ENCODE results near the gene CRYBB2.
"Not testable (repeated sequence)": the region's sequence is repeated elsewhere in the genome, so short reads cannot be mapped to it uniquely, and the experiment has no call there.

The CRYBB2 gene, protein sequence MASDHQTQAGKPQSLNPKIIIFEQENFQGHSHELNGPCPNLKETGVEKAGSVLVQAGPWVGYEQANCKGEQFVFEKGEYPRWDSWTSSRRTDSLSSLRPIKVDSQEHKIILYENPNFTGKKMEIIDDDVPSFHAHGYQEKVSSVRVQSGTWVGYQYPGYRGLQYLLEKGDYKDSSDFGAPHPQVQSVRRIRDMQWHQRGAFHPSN

DNA sequence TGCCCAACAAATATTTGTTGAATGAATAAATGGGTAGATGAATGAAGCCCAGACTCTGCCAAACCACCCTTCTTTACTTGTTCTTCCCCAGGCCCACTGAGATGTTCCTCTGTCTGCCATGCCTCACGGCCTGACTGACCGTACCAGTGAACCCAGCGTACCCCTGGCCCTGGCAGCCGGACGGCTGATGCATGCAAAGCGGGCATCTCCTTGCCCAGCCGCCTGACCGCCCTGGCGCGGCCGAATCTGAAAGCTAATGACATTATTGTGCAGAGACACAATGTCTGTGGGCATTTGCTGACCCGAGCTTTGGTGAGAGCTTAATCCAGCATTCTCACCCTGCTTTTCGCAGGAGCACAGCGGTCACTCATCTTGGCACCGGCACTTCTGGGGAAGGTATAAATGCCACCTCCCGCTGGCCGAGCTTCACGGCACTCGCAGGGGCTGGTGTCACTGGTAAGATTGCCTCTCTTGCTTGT is at the start of gene CRYBB2:
Gene CRYBB2 (plus strand): TSS at position 429 of the 479 bp plus-strand sequence. CDS start 1,791 bp downstream, outside the sequence.
- DNase-seq (ENCODE audit: low read depth in 2 of 2), result no peak

DNA sequence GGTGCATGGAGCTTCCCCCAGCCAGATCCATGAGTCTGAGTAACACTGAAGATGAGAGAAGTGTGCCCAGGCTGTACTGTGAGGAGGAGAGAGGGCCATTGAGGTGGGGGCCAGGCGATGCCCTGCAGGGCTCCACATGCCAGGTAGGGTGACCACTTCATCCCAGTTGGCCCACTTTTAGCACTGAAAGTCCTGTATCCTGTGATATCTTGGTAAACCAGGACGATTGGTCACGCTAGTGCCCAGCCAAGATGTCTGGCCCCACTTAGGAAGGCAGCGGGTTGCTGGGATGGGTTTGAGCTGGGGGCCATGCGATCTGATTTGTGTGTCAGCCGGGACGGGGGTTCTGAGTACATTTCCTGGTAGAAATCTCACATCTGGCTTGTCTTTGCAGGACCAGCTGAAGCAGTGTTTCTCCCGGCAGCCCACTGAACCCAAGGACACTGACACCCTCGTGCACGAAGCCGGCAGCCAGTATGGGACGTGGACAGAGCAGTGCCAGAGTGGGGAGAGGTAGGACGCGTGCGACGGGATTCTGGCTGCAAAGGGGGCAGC is 48.9 kb upstream of the CRYBB2 start:
- no peak for DNase-seq (ENCODE audit: low read depth in 2 of 2)

DNA sequence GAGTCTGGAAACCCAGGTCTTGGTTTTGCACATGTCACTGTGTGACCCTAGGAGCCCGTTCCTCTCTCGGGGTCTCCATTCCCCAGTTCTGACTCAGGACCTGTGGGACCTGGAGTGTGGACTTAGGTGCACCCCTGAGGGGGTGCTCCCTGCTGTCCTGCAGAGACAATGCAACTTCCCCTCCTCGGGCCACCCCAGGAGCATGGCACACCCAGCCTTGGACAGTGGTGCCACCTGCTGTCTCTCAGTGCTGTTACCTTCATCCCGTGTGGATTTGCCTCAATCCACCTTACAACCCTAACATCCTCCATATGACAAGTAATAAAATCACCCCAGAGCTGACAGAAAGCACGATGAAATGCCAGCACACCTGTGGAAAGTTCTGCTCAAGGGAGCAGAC is 47.3 kb upstream of the CRYBB2 start:
- DNase-seq (ENCODE audit: low read depth in 2 of 2), result no peak

DNA sequence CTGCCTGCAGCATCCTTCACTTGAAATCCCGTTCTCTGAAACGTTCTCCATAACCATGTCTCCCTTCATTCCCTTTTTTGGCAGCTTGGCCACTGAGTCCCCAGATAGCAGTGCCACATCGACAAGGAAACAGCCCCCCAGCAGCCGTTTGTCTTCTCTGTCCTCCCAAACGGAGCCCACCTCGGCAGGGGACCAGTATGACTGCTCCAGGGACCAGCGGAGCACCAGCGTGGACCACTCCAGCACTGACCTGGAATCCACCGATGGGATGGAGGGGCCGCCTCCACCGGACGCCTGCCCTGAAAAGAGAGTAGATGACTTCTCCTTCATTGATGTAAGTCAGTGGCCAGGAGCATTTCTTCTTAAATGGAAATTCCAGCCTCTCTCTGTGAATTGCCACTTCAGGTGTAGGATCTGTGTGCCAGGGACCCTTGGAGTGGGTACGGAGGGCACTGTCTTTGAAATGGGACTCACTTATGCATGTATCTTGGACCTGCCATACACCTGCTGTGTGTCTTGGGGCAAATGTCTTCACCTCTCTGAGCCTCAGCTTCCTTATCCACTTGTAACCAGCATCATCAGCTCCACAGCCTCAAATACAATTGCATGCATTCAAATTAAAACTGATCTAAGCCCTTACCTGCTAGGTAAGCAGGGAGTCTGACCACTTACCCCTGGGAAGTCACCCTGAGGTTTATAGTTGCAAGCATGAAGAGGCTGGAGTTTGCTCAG is 45.1 kb upstream of the CRYBB2 start:
- no peak for DNase-seq (ENCODE audit: low read depth in 2 of 2)

DNA sequence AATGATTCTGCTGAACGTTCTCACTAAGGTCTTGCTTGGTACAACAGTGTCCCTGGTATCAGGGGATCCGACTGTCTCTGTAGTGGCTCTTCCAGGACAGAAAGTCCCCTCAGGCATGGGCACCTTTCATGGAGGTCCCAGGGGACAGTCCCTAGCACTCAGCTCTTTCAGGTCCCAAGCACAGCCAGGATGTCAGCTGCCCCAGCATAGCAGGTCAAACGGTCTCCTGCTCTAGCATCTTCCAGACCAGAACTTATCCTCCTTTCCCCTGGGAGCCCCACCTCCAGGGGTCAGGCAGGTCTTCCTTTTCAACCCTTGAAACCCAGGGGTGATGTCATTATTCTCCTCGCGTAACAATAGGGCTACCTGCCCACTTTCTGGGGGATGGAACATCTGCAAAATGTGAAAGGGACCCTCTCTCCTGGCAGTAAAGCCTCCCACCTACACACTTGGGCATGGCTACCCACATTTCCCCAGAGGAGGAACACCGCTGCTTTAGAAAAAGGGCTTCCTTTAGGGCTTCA is 44.5 kb upstream of the CRYBB2 start:
- no peak for DNase-seq (ENCODE audit: low read depth in 2 of 2)

DNA sequence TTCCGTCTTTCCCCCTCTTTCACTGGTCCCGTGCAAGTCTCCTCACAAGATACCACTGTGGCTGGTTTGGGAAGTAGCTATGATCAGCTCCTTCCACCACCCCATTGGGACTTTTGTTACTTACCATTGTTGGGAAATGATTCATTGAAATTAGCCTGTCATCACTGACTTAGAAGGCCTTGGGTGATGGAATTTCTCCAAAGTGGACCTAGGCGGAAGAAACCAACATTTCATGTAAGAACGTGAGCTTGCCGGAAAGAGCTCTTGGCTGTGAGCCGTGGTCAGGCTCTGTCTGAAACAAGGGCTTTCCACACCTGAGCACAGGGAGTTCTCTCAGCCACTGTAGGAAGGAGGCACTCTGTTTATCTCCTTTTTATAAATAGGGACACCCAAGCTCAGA is 43.3 kb upstream of the CRYBB2 start:
- no peak for DNase-seq (ENCODE audit: low read depth in 2 of 2)

DNA sequence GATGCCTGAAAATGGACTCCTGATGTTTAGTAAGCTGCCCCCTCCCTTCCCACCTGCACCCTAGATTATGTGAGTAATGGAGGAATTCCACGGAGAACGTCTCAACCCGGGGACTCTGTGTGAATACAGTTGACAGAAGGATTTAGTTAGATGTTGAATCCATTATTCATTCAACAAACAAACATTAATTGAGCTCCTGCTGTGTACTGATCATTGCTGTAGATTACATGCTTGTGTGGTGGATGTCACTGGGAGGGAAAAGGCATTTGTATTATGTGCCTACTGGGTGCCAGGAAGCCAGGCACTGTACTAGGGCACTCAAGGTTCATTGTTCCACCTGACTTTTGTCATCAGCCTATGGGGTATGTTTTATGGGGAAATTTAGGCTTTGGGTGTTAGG is 42.6 kb upstream of the CRYBB2 start:
- no peak for DNase-seq (ENCODE audit: low read depth in 2 of 2)

DNA sequence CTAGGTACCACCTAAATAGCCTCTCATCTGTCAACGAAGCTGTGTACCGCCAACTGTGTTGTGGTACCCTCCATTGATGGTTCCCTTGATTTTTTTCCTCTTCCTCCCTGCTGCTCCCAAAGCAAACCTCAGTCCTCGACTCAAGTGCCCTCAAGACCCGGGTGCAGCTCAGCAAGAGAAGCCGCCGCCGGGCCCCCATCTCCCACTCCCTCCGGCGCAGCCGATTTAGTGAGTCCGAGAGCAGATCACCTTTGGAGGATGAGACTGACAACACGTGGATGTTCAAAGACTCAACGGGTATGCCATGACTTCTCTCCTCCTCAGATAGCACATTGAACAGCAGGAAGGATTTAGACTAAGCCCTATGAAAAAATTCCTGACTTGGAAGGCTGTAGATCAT is 42.2 kb upstream of the CRYBB2 start:
- no peak for DNase-seq (ENCODE audit: low read depth in 2 of 2)

DNA sequence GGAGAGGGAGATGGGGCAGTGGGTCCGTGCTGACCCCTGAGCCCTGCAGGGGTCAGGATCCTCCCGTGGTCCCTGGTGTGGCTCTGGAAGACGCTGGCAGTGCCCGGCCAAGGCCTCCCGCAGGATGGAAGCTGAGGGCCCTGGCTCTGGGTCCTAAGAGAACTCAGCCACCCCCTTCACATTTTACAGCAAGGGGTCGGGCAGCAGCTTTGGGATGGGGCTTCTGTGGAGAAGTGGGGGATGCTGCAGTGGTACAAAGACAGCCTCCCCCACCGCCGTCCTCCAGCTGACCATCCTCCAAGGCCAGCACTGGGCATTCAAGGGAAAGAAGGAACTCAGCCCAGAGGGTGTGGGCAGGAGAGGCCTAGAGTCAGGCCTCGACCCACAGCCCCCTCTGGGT is 41.5 kb upstream of the CRYBB2 start:
- no peak for DNase-seq (ENCODE audit: low read depth in 2 of 2)

DNA sequence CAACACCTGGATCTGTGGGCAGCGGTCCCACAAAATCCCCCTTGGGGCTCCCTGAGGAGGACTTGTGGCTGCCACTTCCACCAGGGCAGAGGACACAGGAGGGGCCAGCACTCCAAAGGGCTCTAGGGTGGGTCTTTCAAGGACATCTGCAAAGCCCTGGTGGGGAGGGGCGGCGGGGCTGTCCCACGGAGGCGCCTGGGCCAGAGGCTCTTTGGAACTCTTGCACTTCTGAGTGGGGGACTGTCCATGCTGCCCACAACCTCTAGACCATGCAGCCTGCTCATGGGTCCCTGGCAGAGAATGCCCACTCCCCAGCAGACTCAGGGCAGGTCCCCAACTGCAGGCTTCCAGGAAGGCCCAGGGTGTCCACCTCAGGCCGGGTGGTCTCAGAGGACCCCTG is 41.1 kb upstream of the CRYBB2 start:
- not testable (repeated sequence) for DNase-seq (ENCODE audit: low read depth in 2 of 2)

DNA sequence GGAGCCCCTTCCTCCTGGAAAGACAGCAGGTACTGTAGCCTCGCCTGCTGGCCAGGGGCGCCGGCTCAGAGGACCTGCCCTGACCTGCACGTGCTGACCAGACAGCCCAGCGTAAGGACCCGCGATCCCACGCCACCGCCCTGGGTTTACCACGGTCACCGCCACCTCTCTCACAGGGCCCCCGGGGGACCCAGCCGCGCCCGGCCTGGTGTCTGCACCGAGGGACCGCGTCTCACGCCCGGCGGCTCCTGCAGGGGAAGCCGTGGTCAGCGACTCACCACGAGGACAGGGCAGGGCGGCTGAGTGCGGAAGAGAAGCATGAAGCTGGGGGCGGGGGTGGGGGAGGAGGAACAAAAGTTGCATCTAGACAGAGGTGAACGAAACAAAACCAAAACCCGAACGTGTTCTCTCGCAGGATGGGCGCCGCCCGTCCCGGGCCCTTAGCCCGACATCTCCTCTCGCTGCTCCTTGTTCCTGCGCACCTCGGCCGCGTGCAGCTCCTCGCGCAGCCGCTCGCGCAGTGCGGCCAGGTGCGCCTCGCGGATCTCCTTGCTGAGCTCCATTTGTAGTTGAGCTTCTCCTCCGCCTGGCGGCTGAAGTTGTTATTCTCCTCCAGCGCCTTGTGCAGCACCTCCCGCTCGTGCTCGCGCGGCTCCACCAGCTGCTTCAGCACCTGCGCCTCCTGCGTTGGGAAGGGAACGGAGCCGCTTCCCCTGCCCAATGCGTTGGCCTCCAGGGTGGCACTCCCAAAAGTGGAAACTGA is 40.4 kb upstream of the CRYBB2 start:
- not testable (repeated sequence) for DNase-seq (ENCODE audit: low read depth in 2 of 2)

DNA sequence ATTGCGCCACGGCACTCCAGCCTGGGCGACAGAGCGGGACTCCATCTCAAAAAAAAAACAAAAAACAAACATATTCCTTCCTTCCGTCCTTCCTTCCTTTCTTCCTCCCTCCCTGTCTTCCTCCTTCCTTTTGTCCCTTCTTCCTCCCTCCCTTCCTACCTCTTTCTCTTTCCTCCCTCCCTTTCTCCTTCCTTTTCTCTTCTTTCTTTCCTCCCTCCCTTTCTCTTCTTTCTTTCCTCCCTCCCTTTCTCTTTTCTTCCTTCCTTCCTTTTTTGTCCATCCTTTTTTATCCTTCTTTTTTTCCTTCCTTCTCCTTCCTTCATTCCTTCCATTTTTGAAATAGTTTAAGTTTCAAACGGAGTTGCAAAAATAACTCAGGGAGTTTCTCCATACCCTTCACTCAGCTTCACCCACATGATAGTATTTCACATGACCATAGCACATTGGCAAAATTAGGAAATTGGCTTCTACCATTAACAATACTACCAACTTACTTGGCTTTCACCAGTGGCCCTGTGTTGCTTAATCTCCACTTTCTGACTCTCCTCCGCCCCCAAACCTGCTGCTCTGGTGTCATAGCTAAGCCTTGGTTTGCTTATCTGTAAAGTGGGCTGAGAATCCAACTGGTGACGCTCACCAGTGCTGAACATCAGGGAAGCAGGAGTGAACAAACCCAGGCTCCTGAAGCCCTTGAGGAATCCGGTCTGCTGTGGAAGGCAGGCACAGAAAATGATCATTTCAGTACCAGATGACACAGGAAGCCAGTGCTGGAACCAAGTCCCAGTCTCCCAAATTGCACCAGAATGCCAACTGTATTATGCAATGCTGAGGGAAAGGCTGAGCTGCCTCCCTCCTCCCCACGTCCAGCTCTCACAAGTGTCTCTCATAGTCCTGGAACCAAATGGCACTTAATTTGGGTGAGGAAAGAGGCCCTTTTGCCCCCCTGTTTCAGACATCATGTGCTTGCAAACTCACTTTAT is 37.0 kb upstream of the CRYBB2 start:
- no peak for DNase-seq (ENCODE audit: low read depth in 2 of 2)

DNA sequence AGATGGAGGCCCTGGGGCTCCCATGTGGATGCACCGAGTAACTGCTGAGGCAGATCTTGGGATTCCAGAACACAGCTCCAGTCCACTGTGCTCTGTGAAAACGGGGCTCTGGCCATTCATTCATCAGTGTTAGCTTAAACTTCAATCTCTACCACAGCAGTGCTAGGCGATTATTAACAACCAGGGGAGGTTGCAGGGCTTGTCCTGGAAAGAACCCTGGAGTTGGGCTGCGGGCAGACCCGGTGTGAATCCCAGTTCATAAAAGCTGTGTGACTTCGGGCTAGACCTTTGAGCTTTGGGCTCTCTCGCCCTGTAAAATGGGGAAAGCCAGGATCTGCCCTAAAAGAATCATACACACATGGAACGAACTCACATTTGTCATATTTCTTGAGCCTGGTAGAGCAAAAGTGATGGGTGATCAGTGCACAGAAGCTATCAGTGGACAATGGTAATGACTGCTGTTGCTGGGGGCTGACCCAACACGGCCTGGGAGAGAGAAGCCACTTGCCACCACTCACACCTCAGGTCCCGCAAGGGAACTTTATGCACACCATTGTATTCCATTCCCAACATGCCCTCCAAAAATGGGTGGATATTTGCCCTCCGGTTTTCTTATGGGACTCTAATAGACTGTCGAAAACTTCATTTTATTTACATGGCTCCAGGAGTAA is 35.4 kb upstream of the CRYBB2 start:
- DNase-seq (ENCODE audit: low read depth in 2 of 2), result no peak

DNA sequence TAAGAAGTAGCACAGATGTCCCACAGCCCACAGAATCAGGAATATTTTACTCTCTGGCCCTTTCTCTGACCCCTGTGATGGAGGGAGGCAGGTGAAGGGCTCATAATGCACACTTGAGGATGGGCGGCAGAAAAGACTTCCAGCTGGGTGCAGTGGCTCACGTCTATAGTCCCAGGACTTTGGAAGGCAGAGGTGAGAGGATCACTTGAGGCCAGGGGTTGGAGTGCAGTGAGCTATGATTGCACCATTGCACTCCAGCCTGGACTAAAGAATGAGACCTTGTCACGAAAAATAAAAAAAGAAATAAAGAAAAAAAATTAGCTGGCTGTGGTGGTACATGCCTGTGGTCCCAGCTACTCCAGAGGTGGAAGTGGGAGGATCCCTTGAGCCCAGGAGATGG is 33.3 kb upstream of the CRYBB2 start:
- no peak for DNase-seq (ENCODE audit: low read depth in 2 of 2)

DNA sequence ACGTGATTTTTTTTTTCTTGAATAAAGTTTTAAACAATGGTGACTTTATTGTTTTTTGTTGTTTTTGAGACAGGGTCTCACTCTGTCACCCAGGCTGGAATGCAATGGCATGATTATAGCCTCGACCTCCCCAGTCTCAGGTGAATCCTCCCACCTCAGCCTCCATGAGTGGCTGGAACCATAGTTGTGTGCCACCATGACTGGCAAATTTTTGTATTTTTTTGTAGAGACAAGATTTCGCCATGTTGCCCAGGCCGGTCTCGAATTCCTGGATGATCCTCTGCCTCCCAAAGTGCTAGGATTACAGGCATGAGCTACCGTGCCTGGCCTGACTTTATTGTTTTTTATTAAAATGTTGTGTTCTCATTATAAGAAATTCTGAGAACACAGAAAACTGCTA is 32.0 kb upstream of the CRYBB2 start:
- DNase-seq (ENCODE audit: low read depth in 2 of 2), result no peak

DNA sequence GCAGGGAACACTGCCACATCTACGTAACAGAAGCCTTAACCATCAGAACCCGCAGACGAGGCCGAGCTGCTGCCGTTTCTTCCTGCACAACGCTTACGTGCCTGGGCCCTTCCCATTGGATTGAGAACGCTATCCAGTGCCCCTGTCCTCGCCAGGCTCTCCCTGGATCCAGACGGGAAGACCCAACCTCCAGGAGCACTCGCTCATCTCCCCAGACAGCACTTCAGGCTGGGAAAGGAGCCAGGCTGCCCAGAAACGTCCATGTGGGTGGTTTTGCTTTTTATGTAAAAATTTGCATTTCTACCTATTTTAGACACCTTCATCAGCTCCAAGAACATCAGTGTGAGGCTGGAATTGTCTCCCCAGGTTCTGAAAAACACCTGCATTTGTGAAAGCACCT is 27.0 kb upstream of the CRYBB2 start:
- no peak for DNase-seq (ENCODE audit: low read depth in 2 of 2)

DNA sequence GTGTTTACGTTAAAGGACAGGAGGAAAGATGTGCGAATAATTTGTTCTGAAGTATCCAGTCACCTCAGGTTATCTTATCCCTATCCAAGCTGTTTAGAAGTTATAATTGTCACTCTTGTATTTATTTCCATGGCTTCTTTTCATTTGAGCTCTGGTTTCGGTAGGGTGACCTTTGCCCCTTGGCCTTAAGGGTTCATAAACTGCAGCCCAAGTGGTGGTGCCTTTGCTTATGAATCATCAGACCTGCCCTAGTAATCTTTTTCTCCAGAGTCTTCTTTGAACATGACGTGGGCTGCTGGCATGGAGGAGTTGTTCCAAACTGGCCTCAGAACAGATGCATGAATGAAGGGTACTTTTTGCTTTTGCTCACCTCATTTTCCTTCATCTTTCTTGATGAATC is 26.3 kb upstream of the CRYBB2 start:
- no peak for DNase-seq (ENCODE audit: low read depth in 2 of 2)

DNA sequence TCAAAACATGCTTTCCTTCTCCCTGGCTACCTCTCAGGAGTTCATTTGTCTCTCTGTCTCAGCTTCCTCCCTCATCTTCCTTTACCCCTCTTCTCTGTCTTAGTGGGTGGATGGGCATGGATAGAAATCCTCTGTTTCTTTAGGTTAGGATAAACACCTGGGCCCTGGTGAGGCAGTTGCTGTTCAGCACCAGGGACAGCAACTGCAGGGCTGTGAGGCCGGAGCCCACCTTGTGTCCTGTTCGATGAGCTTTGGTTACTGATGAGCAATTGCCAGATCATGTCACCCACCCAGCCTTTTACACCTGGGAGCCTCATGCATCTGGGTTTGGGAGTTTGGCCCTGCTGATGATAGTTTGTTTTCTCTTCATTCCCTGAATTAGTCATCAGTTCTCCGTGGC is 25.9 kb upstream of the CRYBB2 start:
- DNase-seq (ENCODE audit: low read depth in 2 of 2), result no peak

DNA sequence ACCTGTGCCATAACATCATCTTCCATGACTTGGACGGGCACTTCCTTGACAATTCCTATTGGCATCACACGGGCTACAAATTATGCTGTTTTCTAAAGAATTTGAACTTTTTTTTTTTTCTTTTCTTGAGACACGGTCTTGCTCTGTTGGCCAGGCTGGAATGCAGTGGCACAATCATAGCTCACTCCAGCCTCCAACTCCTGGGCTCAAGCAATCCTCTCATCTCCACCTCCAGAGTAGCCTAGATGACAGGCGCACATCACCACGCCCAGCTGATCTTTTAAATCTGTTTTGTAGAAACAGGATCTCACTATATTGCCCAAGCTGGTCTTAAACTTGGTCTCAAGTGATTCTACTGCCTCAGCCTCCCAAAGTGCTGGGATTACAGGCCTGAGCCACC is 23.1 kb upstream of the CRYBB2 start:
- DNase-seq (ENCODE audit: low read depth in 2 of 2), result no peak

DNA sequence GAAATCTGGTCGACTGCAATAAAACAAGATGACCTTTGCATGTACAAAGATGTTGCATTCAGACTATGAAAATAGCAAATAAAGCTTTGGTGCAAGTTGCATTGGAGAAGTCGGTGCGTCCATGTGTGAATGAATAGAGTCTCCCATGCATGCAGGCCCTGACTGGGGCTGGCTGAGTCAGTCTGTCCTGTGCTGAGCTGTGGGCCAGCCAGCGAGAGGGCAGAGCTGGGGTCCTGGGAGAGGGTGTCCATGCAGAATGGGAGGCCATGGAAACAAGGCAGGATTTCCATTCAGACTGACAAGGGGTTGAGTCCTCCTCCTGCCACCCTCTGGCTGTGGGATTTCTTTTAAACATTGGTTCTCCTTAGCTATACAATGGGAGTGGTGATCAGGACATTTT is 22.1 kb upstream of the CRYBB2 start:
- no peak for DNase-seq (ENCODE audit: low read depth in 2 of 2)

Measured in stimulated activated CD8-positive, alpha-beta memory T cell treated with anti-CD3 and anti-CD28 coated beads, Interleukin-15, amount 100 ng/mL, for 4 hours (primary cell).